ENCODE data around the gene TMEM121.
"Not testable (repeated sequence)": the region's sequence is repeated elsewhere in the genome, so short reads cannot be mapped to it uniquely, and the experiment has no call there.

The TMEM121 gene

GRCh38 chr14:105547072-105547471, 20.7 kb downstream of the TMEM121 start:
- not testable (repeated sequence) for DNase-seq (ENCODE audit: low spot score)

- no peak for DNase-seq (ENCODE audit: low spot score)
Observed at GRCh38 chr14:105547741-105548169, 21.4 kb downstream of the TMEM121 start.

GRCh38 chr14:105549481-105549880, 23.1 kb downstream of the TMEM121 start:
- DNase-seq (ENCODE audit: low spot score): no peak

- DNase-seq (ENCODE audit: low spot score): no peak
Observed at GRCh38 chr14:105554022-105554421, 27.6 kb downstream of the TMEM121 start.

- DNase-seq (ENCODE audit: low spot score): no peak
Observed at GRCh38 chr14:105554523-105554922, 28.1 kb downstream of the TMEM121 start.

GRCh38 chr14:105557671-105558070, 31.3 kb downstream of the TMEM121 start:
- DNase-seq (ENCODE audit: low spot score): not testable (repeated sequence)

- DNase-seq (ENCODE audit: low spot score): peak; percentile 41
Observed at GRCh38 chr14:105558449-105559154, 32.2 kb downstream of the TMEM121 start.

- DNase-seq (ENCODE audit: low spot score): peak; percentile 38
Observed at GRCh38 chr14:105559384-105560047, 33.1 kb downstream of the TMEM121 start.

- not testable (repeated sequence) for DNase-seq (ENCODE audit: low spot score)
Observed at GRCh38 chr14:105560048-105560669, 33.8 kb downstream of the TMEM121 start.

GRCh38 chr14:105561345-105561744, 35.0 kb downstream of the TMEM121 start:
- DNase-seq (ENCODE audit: low spot score): not testable (repeated sequence)

- no peak for DNase-seq (ENCODE audit: low spot score)
Observed at GRCh38 chr14:105562713-105563346, 36.4 kb downstream of the TMEM121 start.

- no peak for DNase-seq (ENCODE audit: low spot score)
Observed at GRCh38 chr14:105563347-105563737, 37.0 kb downstream of the TMEM121 start.

GRCh38 chr14:105564536-105564935, 38.2 kb downstream of the TMEM121 start:
- not testable (repeated sequence) for DNase-seq (ENCODE audit: low spot score)

GRCh38 chr14:105565185-105565919, 39.0 kb downstream of the TMEM121 start:
- DNase-seq (ENCODE audit: low spot score): peak; percentile 23

- DNase-seq (ENCODE audit: low spot score): peak; percentile 13
Observed at GRCh38 chr14:105566248-105567163, 40.1 kb downstream of the TMEM121 start.

- peak; percentile 27 for DNase-seq (ENCODE audit: low spot score)
Observed at GRCh38 chr14:105567164-105568103, 41.1 kb downstream of the TMEM121 start.

GRCh38 chr14:105568140-105568843, 41.9 kb downstream of the TMEM121 start:
- DNase-seq (ENCODE audit: low spot score): peak; percentile 53

- DNase-seq (ENCODE audit: low spot score): peak; percentile 16
Observed at GRCh38 chr14:105568859-105569766, 42.7 kb downstream of the TMEM121 start.

All from NAMALWA (cell line).